T-helper 1 cell treated with Interleukin-12 subunit alpha and Interleukin-12 subunit beta and Interleukin-4 antibody, amounts not matched to agents 30 μg/mL and 1 μg/mL, for 36 hours (primary cell): ENCODE measurements around the gene TENM3.

Experiments
- H3K27ac Mint-ChIP-seq: one replicate; pipeline ENCODE4 v1.8.0; 2021; ENCODE audit warnings: mild to moderate bottlenecking, mixed read lengths
- H3K27me3 Mint-ChIP-seq: one replicate; pipeline ENCODE4 v1.8.0; 2021; ENCODE audit warnings: low read depth, mixed read lengths
- H3K36me3 Mint-ChIP-seq: one replicate; pipeline ENCODE4 v1.8.0; 2021; ENCODE audit warnings: low read depth, mixed read lengths
- H3K4me1 Mint-ChIP-seq: one replicate; pipeline ENCODE4 v1.8.0; 2021; ENCODE audit warnings: low read depth, mixed read lengths
- H3K4me3 Mint-ChIP-seq: one replicate; pipeline ENCODE4 v1.8.0; 2021; ENCODE audit warnings: mild to moderate bottlenecking, moderate library complexity, mixed read lengths
- H3K9me3 Mint-ChIP-seq: one replicate; pipeline ENCODE4 v1.8.0; 2021; ENCODE audit warnings: mixed read lengths

Gene TENM3

GRCh38 chr4:182825786-182826185 lies 582.6 kb downstream of the TENM3 start:
- no peaks in the 10 kb centered on the region for H3K9me3 Mint-ChIP-seq
- no peak overlapping the region for H3K27ac Mint-ChIP-seq
- peaks cover 19% of the 10 kb centered on the region for H3K27me3 Mint-ChIP-seq

GRCh38 chr4:182826391-182826790 lies 583.2 kb downstream of the TENM3 start:
- Mint-ChIP-seq H3K27me3 (peaks cover 24% of the 10 kb centered on the region), H3K4me3 (no peak overlapping the region), H3K27ac (no peak overlapping the region), H3K36me3 (no peaks in the 10 kb centered on the region), H3K9me3 (no peaks in the 10 kb centered on the region), H3K4me1 (peaks cover 9% of the 10 kb centered on the region)

More at GRCh38 chr4:182825786-182826185, 582.6 kb downstream of the TENM3 start:
- no peak overlapping the region for H3K4me3 Mint-ChIP-seq
- H3K4me1 Mint-ChIP-seq = peaks cover 9% of the 10 kb centered on the region
- no peaks in the 10 kb centered on the region for H3K36me3 Mint-ChIP-seq

GRCh38 chr4:182827166-182827565 lies 584.0 kb downstream of the TENM3 start:
- Mint-ChIP-seq H3K27ac (no peak overlapping the region), H3K36me3 (no peaks in the 10 kb centered on the region), H3K4me3 (no peak overlapping the region)

GRCh38 chr4:182827954-182828353 lies 584.8 kb downstream of the TENM3 start:
- H3K36me3 Mint-ChIP-seq = no peaks in the 10 kb centered on the region
- H3K4me3 Mint-ChIP-seq = no peak overlapping the region
- H3K27me3 Mint-ChIP-seq = peaks cover 31% of the 10 kb centered on the region
- H3K27ac Mint-ChIP-seq = no peak overlapping the region
- H3K4me1 Mint-ChIP-seq = peaks cover 9% of the 10 kb centered on the region
- H3K9me3 Mint-ChIP-seq = no peaks in the 10 kb centered on the region

More at GRCh38 chr4:182827166-182827565, 584.0 kb downstream of the TENM3 start:
- H3K4me1 Mint-ChIP-seq = peaks cover 9% of the 10 kb centered on the region
- peaks cover 25% of the 10 kb centered on the region for H3K27me3 Mint-ChIP-seq
- H3K9me3 Mint-ChIP-seq = no peaks in the 10 kb centered on the region

- H3K27ac Mint-ChIP-seq = no peak overlapping the region
- no peaks in the 10 kb centered on the region for H3K9me3 Mint-ChIP-seq
- H3K4me1 Mint-ChIP-seq = peaks cover 9% of the 10 kb centered on the region
- H3K4me3 Mint-ChIP-seq = no peak overlapping the region
- peaks cover 31% of the 10 kb centered on the region for H3K27me3 Mint-ChIP-seq
- H3K36me3 Mint-ChIP-seq = no peaks in the 10 kb centered on the region
Measured at GRCh38 chr4:182828360-182829025, 585.3 kb downstream of the TENM3 start.

GRCh38 chr4:182829196-182829595 lies 586.0 kb downstream of the TENM3 start:
- no peaks in the 10 kb centered on the region for H3K36me3 Mint-ChIP-seq
- H3K9me3 Mint-ChIP-seq = no peaks in the 10 kb centered on the region
- peaks cover 3% of the 10 kb centered on the region for H3K4me1 Mint-ChIP-seq
- H3K4me3 Mint-ChIP-seq = no peak overlapping the region
- peaks cover 31% of the 10 kb centered on the region for H3K27me3 Mint-ChIP-seq
- no peak overlapping the region for H3K27ac Mint-ChIP-seq

- Mint-ChIP-seq H3K4me3 (no peak overlapping the region), H3K9me3 (no peaks in the 10 kb centered on the region), H3K4me1 (peaks cover under 1% of the 10 kb centered on the region), H3K27ac (no peak overlapping the region), H3K36me3 (no peaks in the 10 kb centered on the region), H3K27me3 (peaks cover 31% of the 10 kb centered on the region)
Measured at GRCh38 chr4:182831376-182831775, 588.2 kb downstream of the TENM3 start.

GRCh38 chr4:182832352-182833120 lies 589.3 kb downstream of the TENM3 start:
- Mint-ChIP-seq H3K9me3 (no peaks in the 10 kb centered on the region), H3K4me1 (no peaks in the 10 kb centered on the region), H3K4me3 (no peak overlapping the region), H3K36me3 (no peaks in the 10 kb centered on the region), H3K27ac (peak overlapping the region; percentile 36), H3K27me3 (peaks cover 31% of the 10 kb centered on the region)

- H3K4me3 Mint-ChIP-seq = no peak overlapping the region
- no peaks in the 10 kb centered on the region for H3K36me3 Mint-ChIP-seq
- H3K27ac Mint-ChIP-seq = no peak overlapping the region
- H3K4me1 Mint-ChIP-seq = no peaks in the 10 kb centered on the region
- peaks cover 19% of the 10 kb centered on the region for H3K27me3 Mint-ChIP-seq
- H3K9me3 Mint-ChIP-seq = no peaks in the 10 kb centered on the region
Measured at GRCh38 chr4:182835006-182835740, 592.0 kb downstream of the TENM3 start.

GRCh38 chr4:182837831-182838230 lies 594.6 kb downstream of the TENM3 start:
- Mint-ChIP-seq H3K36me3 (no peaks in the 10 kb centered on the region), H3K9me3 (no peaks in the 10 kb centered on the region), H3K27me3 (peaks cover 3% of the 10 kb centered on the region), H3K4me1 (no peaks in the 10 kb centered on the region), H3K4me3 (no peak overlapping the region), H3K27ac (no peak overlapping the region)

- H3K36me3 Mint-ChIP-seq = no peaks in the 10 kb centered on the region
- H3K4me1 Mint-ChIP-seq = no peaks in the 10 kb centered on the region
Measured at GRCh38 chr4:182838535-182838934, 595.3 kb downstream of the TENM3 start.

GRCh38 chr4:182839256-182839655 lies 596.1 kb downstream of the TENM3 start:
- no peaks in the 10 kb centered on the region for H3K4me1 Mint-ChIP-seq
- H3K27ac Mint-ChIP-seq = no peak overlapping the region
- H3K36me3 Mint-ChIP-seq = no peaks in the 10 kb centered on the region
- peaks cover 3% of the 10 kb centered on the region for H3K27me3 Mint-ChIP-seq
- no peak overlapping the region for H3K4me3 Mint-ChIP-seq
- no peaks in the 10 kb centered on the region for H3K9me3 Mint-ChIP-seq

More at GRCh38 chr4:182838535-182838934, 595.3 kb downstream of the TENM3 start:
- no peaks in the 10 kb centered on the region for H3K9me3 Mint-ChIP-seq
- no peak overlapping the region for H3K27ac Mint-ChIP-seq
- H3K27me3 Mint-ChIP-seq = peaks cover 3% of the 10 kb centered on the region
- H3K4me3 Mint-ChIP-seq = no peak overlapping the region

- Mint-ChIP-seq H3K4me1 (no peaks in the 10 kb centered on the region), H3K9me3 (no peaks in the 10 kb centered on the region), H3K36me3 (no peaks in the 10 kb centered on the region), H3K27me3 (peaks cover 3% of the 10 kb centered on the region), H3K4me3 (no peak overlapping the region), H3K27ac (no peak overlapping the region)
Measured at GRCh38 chr4:182840108-182840507, 596.9 kb downstream of the TENM3 start.

- Mint-ChIP-seq H3K9me3 (no peaks in the 10 kb centered on the region), H3K4me1 (no peaks in the 10 kb centered on the region), H3K36me3 (no peaks in the 10 kb centered on the region), H3K4me3 (no peak overlapping the region), H3K27ac (no peak overlapping the region), H3K27me3 (peaks cover 6% of the 10 kb centered on the region)
Measured at GRCh38 chr4:182842104-182842600, 599.0 kb downstream of the TENM3 start.
